ENCODE measurements around the gene SNRPB2.

The SNRPB2 gene

DNA sequence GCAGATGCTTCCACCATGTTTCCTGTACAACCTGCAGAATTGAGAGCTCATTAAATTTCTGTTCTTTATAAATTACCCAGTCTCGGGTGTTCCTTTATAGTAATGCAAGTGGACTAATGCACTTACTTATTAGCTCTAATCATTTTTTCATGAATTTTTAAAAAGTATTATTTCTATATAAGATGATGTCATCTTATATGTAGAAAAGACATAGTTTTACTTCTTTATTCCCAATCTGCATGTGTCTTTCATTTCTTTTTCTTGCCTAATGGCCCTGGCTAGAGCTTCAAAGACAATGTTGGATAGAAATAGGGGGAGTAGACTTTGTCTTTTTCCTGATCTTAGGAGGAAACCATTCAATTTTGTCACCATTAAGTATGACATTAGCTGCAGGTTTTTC, 46.1 kb downstream of the SNRPB2 start:
- Histone ChIP-seq H3K4me3 (ENCODE audit: low read depth, low read length) (no peak overlapping the region), H3K27ac (no peak overlapping the region), H3K27me3 (ENCODE audit: insufficient read depth, low read depth, severe bottlenecking) (peaks cover 3% of the 10 kb centered on the region), H3K36me3 (no peaks in the 10 kb centered on the region), H3K9me3 (ENCODE audit: severe bottlenecking) (no peaks in the 10 kb centered on the region)
- no peak for TF ChIP-seq CTCF (IDR thresholded peaks at IDR 0.05; ENCODE audit: low read depth, low read length)
- no peak for DNase-seq

- Histone ChIP-seq H3K27me3 (ENCODE audit: insufficient read depth, low read depth, severe bottlenecking) (peaks cover 3% of the 10 kb centered on the region), H3K27ac (no peak overlapping the region), H3K4me3 (ENCODE audit: low read depth, low read length) (no peak overlapping the region), H3K36me3 (no peaks in the 10 kb centered on the region), H3K9me3 (ENCODE audit: severe bottlenecking) (peaks cover 3% of the 10 kb centered on the region)
- DNase-seq: no peak
- TF ChIP-seq CTCF (IDR thresholded peaks at IDR 0.05; ENCODE audit: low read depth, low read length): no peak
These were observed 47.3 kb downstream of the SNRPB2 start for GRCh38 chr20:16777126-16777525.

- Histone ChIP-seq H3K4me3 (ENCODE audit: low read depth, low read length) (no peak overlapping the region), H3K9me3 (ENCODE audit: severe bottlenecking) (peaks cover 3% of the 10 kb centered on the region), H3K27ac (no peak overlapping the region), H3K36me3 (no peaks in the 10 kb centered on the region), H3K27me3 (ENCODE audit: insufficient read depth, low read depth, severe bottlenecking) (peaks cover 3% of the 10 kb centered on the region)
- no peak for DNase-seq
- no peak for TF ChIP-seq CTCF (IDR thresholded peaks at IDR 0.05; ENCODE audit: low read depth, low read length)
These were observed 48.3 kb downstream of the SNRPB2 start for GRCh38 chr20:16778159-16778558.

DNA sequence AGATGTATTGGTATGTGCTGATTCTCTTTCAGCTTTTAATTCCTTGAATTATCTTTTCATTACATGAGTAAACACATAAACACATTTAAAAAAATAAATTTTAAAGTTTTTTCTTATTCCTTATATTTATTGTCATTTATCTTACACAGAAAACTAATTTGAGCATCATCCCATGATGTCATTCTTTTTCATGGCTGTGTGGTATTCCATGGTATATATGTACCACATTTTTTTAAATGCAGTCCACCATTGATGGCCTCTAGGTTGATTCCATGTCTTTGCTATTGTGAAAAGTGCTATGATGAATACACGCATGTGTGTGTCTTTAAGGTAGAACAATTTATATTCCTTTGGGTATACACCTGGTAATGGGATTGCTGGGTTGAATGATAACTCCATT, 51.7 kb downstream of the SNRPB2 start:
- no peak for TF ChIP-seq CTCF (IDR thresholded peaks at IDR 0.05; ENCODE audit: low read depth, low read length)
- peaks cover 3% of the 10 kb centered on the region for H3K27me3 ChIP-seq (ENCODE audit: insufficient read depth, low read depth, severe bottlenecking)
- H3K4me3 ChIP-seq (ENCODE audit: low read depth, low read length): no peak overlapping the region
- DNase-seq: no peak
- H3K27ac ChIP-seq: no peak overlapping the region
- H3K9me3 ChIP-seq (ENCODE audit: severe bottlenecking): peaks cover 3% of the 10 kb centered on the region
- H3K36me3 ChIP-seq: no peaks in the 10 kb centered on the region

- Histone ChIP-seq H3K9me3 (ENCODE audit: severe bottlenecking) (peaks cover 6% of the 10 kb centered on the region), H3K27ac (no peak overlapping the region)
These were observed 55.4 kb downstream of the SNRPB2 start for GRCh38 chr20:16785226-16785625.

More at GRCh38 chr20:16785226-16785625, 55.4 kb downstream of the SNRPB2 start:
- Histone ChIP-seq H3K27me3 (ENCODE audit: insufficient read depth, low read depth, severe bottlenecking) (no peaks in the 10 kb centered on the region), H3K4me3 (ENCODE audit: low read depth, low read length) (no peak overlapping the region), H3K36me3 (no peaks in the 10 kb centered on the region)
- no peak for TF ChIP-seq CTCF (IDR thresholded peaks at IDR 0.05; ENCODE audit: low read depth, low read length)
- DNase-seq: no peak
